GM18867 (cell line): ENCODE results near the gene TAB2.
A peak's percentile ranks its signal among the peaks of the same experiment; 100 is the strongest.

Experiments
- ATAC-seq: cut with Tn5 transposase; IDR thresholded peaks from one replicate; pipeline ENCODE4 v1.9.1; 2021; ENCODE audit warnings: mild to moderate bottlenecking, moderate library complexity; ENCODE audit not compliant: unreplicated experiment

Gene TAB2, protein sequence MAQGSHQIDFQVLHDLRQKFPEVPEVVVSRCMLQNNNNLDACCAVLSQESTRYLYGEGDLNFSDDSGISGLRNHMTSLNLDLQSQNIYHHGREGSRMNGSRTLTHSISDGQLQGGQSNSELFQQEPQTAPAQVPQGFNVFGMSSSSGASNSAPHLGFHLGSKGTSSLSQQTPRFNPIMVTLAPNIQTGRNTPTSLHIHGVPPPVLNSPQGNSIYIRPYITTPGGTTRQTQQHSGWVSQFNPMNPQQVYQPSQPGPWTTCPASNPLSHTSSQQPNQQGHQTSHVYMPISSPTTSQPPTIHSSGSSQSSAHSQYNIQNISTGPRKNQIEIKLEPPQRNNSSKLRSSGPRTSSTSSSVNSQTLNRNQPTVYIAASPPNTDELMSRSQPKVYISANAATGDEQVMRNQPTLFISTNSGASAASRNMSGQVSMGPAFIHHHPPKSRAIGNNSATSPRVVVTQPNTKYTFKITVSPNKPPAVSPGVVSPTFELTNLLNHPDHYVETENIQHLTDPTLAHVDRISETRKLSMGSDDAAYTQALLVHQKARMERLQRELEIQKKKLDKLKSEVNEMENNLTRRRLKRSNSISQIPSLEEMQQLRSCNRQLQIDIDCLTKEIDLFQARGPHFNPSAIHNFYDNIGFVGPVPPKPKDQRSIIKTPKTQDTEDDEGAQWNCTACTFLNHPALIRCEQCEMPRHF

DNA sequence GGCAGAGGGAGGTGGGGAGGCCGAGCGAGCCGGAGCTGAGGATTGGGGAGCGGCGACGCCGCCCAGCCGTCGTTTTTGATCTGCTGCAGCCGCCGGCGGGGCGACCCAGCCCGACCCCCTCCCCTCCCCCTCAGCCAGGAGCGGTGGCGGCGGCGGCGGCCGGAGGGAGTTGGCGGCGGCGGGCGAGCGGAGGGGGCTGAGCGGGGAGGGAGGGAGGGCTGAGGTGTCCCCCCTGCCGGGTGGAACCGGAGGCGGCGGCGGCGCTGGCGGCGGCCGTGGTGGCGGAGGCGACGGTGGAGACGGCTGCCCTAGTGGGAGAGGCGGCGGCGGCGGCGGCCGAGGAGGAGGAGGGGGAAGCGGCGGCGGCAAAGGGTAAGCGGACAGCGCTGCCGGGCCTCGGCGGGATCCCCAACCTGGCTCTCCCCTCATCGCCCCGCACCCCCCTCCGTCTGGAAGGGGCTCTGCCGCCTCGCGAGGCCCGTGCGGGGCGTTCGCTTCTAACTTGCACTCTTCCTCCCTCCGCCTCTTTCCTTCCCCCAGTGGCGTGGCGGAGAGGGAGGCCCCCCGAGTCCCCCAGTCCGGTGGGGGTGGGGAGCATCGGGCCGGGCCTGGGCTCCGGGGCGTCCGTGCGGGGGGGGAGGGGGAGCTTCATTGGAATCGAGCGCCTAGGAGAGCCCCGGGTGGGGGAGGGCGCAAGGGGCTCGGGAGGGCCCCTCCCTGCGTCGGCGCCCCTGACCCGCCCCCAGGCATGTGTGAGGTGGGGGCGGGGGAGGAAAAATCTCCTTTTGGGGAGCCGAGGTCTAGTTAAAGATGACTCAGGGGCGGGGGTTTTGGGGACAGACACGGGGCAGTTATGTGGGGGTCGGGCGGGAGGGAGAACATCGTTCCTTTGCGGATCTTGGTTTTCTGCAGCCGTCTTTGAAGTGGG is at the start of gene TAB2:
TSS of gene TAB2 (plus strand) at position 69 of the 928 bp plus-strand sequence. CDS start 52,286 bp downstream, outside the sequence.
- ATAC-seq: peak; percentile 28

GRCh38 chr6:149268146-149268545 is 49.4 kb upstream of the TAB2 start:
- no peak for ATAC-seq

GRCh38 chr6:149268768-149269167 is 48.7 kb upstream of the TAB2 start:
- no peak for ATAC-seq

GRCh38 chr6:149270616-149271015 is 46.9 kb upstream of the TAB2 start:
- ATAC-seq: no peak

- peak; percentile 68 for ATAC-seq
Measured at GRCh38 chr6:149271348-149272340, 45.9 kb upstream of the TAB2 start.

- ATAC-seq: no peak
Measured at GRCh38 chr6:149273318-149273717, 44.2 kb upstream of the TAB2 start.

DNA sequence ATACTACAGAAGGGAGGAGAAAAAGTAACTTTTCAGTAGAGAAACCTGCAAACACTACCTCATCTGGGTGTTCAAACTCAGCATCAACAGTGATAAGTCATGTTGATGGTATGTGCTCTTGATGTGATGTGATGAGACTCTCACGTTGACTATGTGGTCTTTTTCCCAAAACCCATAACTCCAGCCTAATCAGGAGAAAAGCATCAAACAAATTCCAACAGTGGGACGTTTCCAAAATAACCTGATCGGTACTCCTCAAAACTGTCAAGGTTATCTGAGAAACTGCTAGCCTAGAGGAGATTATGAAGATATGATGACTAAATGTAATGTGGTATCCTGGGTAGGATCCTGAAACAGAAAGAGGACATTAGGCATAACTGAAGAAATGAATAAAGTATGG is 41.9 kb upstream of the TAB2 start:
- no peak for ATAC-seq

- ATAC-seq: no peak
Measured at GRCh38 chr6:149277621-149278020, 39.9 kb upstream of the TAB2 start.

DNA sequence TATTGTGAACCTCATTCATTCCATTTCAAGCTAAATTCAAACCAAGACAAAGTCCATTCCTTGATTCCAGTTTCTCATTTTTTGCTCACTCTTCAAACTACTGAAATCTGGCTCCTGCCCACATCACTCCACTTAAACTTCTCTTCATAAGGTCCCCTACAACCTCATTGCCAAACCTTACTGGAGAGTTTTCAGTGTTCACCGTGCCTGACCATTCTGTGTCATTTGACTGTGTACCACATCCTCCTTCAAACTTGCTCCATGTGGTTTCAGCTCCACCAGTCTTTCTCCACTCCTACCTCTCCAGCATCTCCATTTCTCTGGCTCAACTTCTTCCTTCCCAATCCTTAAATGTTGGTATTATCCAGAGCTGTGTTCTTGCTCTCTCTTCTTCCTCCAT is 38.5 kb upstream of the TAB2 start:
- no peak for ATAC-seq

- ATAC-seq: no peak
Measured at GRCh38 chr6:149284904-149285303, 32.6 kb upstream of the TAB2 start.

DNA sequence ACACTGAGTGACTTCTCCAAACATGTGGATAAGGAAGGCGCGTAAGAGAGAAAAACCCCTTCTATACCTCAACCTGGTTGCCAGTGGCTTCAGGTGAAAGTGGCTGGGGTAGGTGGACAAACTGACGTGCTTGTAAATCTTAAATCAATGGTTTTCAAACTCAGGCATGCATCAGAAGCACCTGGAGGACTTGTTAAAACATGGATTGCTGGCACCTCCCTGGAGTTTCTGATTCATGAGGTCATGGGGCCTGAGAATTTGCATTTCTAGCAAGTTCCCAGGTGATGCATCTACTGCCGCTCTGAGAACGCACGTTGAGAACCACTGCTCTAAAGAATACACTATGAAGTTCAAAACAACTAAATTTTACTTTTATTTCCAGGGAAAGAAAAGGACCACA is 31.9 kb upstream of the TAB2 start:
- ATAC-seq: no peak

GRCh38 chr6:149286905-149287304 is 30.6 kb upstream of the TAB2 start:
- no peak for ATAC-seq

GRCh38 chr6:149289192-149289781 is 28.2 kb upstream of the TAB2 start:
- ATAC-seq: no peak

- ATAC-seq: no peak
Measured at GRCh38 chr6:149289966-149290365, 27.5 kb upstream of the TAB2 start.

DNA sequence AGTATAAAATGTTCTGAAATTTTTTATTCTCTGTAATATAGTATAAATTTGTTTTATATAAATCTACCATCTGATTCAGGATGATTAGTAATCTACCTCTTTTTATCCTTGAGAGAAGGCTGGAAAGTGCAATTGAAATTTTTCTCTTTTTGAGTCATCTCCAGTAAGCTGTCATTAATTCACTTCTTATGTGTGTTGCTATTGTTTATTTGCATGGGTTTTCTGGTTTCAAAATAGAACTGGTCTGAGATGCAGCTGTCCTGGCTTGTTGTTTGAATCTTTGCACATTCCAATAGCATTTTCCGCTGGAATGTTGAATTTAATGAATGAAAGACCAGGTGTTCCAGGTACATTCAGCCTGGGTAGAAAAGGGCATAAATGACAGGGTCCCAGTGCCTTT is 24.3 kb upstream of the TAB2 start:
- ATAC-seq: peak; percentile 58

GRCh38 chr6:149300563-149300962 is 16.9 kb upstream of the TAB2 start:
- ATAC-seq: no peak

- no peak for ATAC-seq
Measured at GRCh38 chr6:149302723-149303122, 14.8 kb upstream of the TAB2 start.

GRCh38 chr6:149303468-149303867 is 14.0 kb upstream of the TAB2 start:
- ATAC-seq: no peak

GRCh38 chr6:149305372-149305771 is 12.1 kb upstream of the TAB2 start:
- no peak for ATAC-seq

- ATAC-seq: no peak
Measured at GRCh38 chr6:149306967-149307366, 10.5 kb upstream of the TAB2 start.
